Keratinocyte (primary cell): ENCODE measurements around the gene MLN. TPM values are rescaled to one million over a fixed set of nuclear protein-coding genes. Genes with fewer than 3 reads are reported as not detected.

Experiments used
- DNase-seq: peaks from one replicate; pipeline ENCODE4 v3.0.0-alpha.2; 2011; ENCODE audit warnings: low read depth, missing footprints, low spot score
- FAIRE-seq: peaks from 2 replicates; lab custom pipeline; 2011; peaks lifted over from hg19 to GRCh38; lab: Jason Lieb, UNC
- H2AFZ ChIP-seq: 2 replicates; pipeline ENCODE4 v1.6.0; 2012; ENCODE audit warnings: low read length, control low read depth, inconsistent platforms; ENCODE audit not compliant: control insufficient read depth
- H3K27ac ChIP-seq: 2 replicates; pipeline ENCODE4 v1.5.1; 2011; ENCODE audit warnings: low read length; ENCODE audit not compliant: control insufficient read depth, insufficient read depth
- H3K27me3 ChIP-seq: 3 replicates; pipeline ENCODE4 v1.6.0; 2011; ENCODE audit warnings: low read length; ENCODE audit not compliant: control insufficient read depth, insufficient read depth; ENCODE audit errors: extremely low read depth
- H3K36me3 ChIP-seq, 2 experiments: 2 replicates in 1 of 2; 3 replicates in 1 of 2; pipeline ENCODE4 v1.5.1; 2011; ENCODE audit warnings: low read length in 2 of 2, mild to moderate bottlenecking in 1 of 2; ENCODE audit not compliant: control insufficient read depth in 2 of 2, insufficient read depth in 2 of 2; ENCODE audit errors: extremely low read depth in 1 of 2
- H3K4me1 ChIP-seq: 3 replicates; pipeline ENCODE4 v1.5.1; 2011; ENCODE audit warnings: low read length; ENCODE audit not compliant: control insufficient read depth, insufficient read depth; ENCODE audit errors: extremely low read depth
- H3K4me2 ChIP-seq: 3 replicates; pipeline ENCODE4 v1.6.0; 2011; ENCODE audit warnings: low read depth, low read length; ENCODE audit not compliant: control insufficient read depth, insufficient read depth; ENCODE audit errors: extremely low read depth
- H3K4me3 ChIP-seq, 3 experiments: fragments of 200-600 bp in 1 of 3; sonication (generic) in 1 of 3; 2 replicates in 2 of 3; 3 replicates in 1 of 3; pipeline ENCODE4 v1.5.1; 2011 to 2016; ENCODE audit warnings: low read length in 3 of 3, mild to moderate bottlenecking in 3 of 3, control low read depth in 2 of 3, inconsistent platforms in 1 of 3, low read depth in 1 of 3, mixed read lengths in 1 of 3, mixed run types in 1 of 3, moderate library complexity in 1 of 3; ENCODE audit not compliant: control insufficient read depth in 2 of 3, insufficient read depth in 2 of 3; ENCODE audit errors: extremely low read depth in 1 of 3
- H3K79me2 ChIP-seq: 2 replicates; pipeline ENCODE4 v1.6.0; 2012; ENCODE audit warnings: low read length; ENCODE audit not compliant: control insufficient read depth, insufficient read depth
- H3K9ac ChIP-seq: 3 replicates; pipeline ENCODE4 v1.6.0; 2011; ENCODE audit warnings: low read length; ENCODE audit not compliant: control insufficient read depth, insufficient read depth; ENCODE audit errors: extremely low read depth
- H3K9me1 ChIP-seq: 3 replicates; pipeline ENCODE4 v1.6.0; 2011; ENCODE audit warnings: low read length; ENCODE audit not compliant: control insufficient read depth, insufficient read depth; ENCODE audit errors: extremely low read depth
- H3K9me3 ChIP-seq: 2 replicates; pipeline ENCODE4 v1.5.1; 2012; ENCODE audit warnings: low read depth, low read length; ENCODE audit not compliant: control insufficient read depth
- H4K20me1 ChIP-seq: 3 replicates; pipeline ENCODE4 v1.6.0; 2011; ENCODE audit warnings: low read length; ENCODE audit not compliant: control insufficient read depth, insufficient read depth; ENCODE audit errors: extremely low read depth
- EZH2 ChIP-seq: IDR thresholded peaks from one replicate; pipeline ENCODE4 v1.6.1; 2012; ENCODE audit warnings: inconsistent platforms, mild to moderate bottlenecking, low read length, moderate library complexity
- dilution Hi-C: fragments of 300-500 bp; cut with MboI; formaldehyde crosslinking; loops from one replicate; pipeline ENCODE4 v1.7.0; 2020; ENCODE audit warnings: low sequenced_read_pairs; ENCODE audit not compliant: extremely low pct_ligation_motif_present
- polyA plus RNA-seq, 5 experiments: library from polyadenylated mRNA; depleted of rRNA in 3 of 5; stranded (reverse) in 3 of 5; stranded (forward) in 1 of 5; unstranded in 1 of 5; fragments of >200 nt; gene quantifications; 1 replicate in 1 of 5; 2 replicates in 3 of 5; 3 replicates in 1 of 5; pipeline versions ENCODE4 v1.2.1 to v1.2.3, GENCODE V29; 2011 to 2012; ENCODE audit warnings: missing spikeins in 2 of 5, low read depth in 1 of 5, low replicate concordance in 1 of 5
- TF ChIP-seq, protein P1 (sequence below), 3 experiments: IDR thresholded peaks in 1 of 3; conservative IDR thresholded peaks in 1 of 3; optimal IDR thresholded peaks in 1 of 3; 2 replicates in 2 of 3; 3 replicates in 1 of 3; pipeline versions ENCODE3 to v1.5.1; 2011; ENCODE audit warnings: low read length in 3 of 3, mild to moderate bottlenecking in 3 of 3, moderate library complexity in 2 of 3, control low read depth in 1 of 3, inconsistent platforms in 1 of 3; ENCODE audit not compliant: insufficient read depth in 2 of 3; ENCODE audit errors: extremely low read depth in 1 of 3

The MLN gene
- polyA plus RNA-seq, 1 donor (not counting 4 experiments of a cell fraction or from before 2014, with no cell fraction given) = not detected

DNA sequence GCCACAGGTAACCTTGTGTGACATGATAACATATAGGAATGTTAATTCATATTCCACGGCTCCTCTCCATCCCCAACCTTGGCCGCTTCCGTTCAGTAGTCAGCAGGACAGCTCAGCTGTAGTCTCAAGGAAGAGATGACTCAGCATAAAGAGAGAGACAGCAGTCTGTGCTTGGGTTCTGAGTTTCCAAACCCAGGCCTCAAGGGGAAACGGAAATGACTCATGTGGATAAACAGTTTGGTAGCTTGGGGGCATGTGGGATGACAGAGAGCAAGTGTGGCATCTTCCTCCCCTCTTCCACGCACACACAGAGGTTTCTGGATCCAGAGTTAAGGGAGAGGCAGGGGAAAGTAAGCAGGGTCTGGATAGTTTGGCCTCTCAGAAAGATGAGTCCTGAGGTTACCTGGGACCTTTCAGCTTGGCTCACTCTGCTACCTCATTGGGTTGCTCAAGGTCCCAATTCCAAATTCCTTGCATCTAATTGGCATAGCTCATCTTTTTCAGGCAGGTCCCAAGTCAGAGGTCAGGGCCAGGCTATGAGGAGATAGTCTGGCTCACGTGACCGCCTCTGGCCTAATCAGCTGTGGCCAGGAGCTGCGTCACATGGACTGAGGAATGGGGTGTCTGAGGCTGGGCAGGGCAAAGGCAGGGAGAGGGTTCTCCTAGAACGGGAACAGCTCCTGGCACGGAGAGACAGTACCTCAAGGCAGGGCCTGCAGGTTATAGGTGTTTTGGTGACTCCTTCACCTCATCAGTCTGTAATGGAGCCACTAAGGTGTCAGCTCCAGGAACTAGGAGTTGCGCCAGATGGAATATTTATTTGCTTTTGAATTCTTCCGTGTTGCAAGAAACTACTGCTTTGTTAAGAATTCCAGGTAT lies 36.5 kb upstream of the MLN start:
- DNase-seq = peak; percentile 98
- Histone ChIP-seq H3K4me3 (no peak overlapping the region), H3K27ac (peak overlapping the region; percentile 88), H3K9me1 (no peaks in the 10 kb centered on the region), H3K9me3 (peaks cover 4% of the 10 kb centered on the region), H3K9ac (peak overlapping the region; percentile 53), H3K36me3 (no peaks in the 10 kb centered on the region), H2AFZ (no peak overlapping the region), H4K20me1 (no peaks in the 10 kb centered on the region), H3K4me2 (peak overlapping the region; percentile 56), H3K79me2 (no peaks in the 10 kb centered on the region), H3K4me1 (peaks cover 42% of the 10 kb centered on the region), H3K27me3 (no peaks in the 10 kb centered on the region)
- TF ChIP-seq, protein P1, sequence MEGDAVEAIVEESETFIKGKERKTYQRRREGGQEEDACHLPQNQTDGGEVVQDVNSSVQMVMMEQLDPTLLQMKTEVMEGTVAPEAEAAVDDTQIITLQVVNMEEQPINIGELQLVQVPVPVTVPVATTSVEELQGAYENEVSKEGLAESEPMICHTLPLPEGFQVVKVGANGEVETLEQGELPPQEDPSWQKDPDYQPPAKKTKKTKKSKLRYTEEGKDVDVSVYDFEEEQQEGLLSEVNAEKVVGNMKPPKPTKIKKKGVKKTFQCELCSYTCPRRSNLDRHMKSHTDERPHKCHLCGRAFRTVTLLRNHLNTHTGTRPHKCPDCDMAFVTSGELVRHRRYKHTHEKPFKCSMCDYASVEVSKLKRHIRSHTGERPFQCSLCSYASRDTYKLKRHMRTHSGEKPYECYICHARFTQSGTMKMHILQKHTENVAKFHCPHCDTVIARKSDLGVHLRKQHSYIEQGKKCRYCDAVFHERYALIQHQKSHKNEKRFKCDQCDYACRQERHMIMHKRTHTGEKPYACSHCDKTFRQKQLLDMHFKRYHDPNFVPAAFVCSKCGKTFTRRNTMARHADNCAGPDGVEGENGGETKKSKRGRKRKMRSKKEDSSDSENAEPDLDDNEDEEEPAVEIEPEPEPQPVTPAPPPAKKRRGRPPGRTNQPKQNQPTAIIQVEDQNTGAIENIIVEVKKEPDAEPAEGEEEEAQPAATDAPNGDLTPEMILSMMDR (optimal IDR thresholded peaks at IDR 0.05 in 1 of 3, IDR thresholded peaks at IDR 0.05 in 1 of 3, conservative IDR thresholded peaks at IDR 0.05 in 1 of 3; ENCODE audit: extremely low read depth in 1 of 3, insufficient read depth in 2 of 3, low read length in 3 of 3) = no peak
- TF ChIP-seq EZH2 = no peak
- dilution Hi-C loops = no loop called here
- peak; percentile 99 for FAIRE-seq

DNA sequence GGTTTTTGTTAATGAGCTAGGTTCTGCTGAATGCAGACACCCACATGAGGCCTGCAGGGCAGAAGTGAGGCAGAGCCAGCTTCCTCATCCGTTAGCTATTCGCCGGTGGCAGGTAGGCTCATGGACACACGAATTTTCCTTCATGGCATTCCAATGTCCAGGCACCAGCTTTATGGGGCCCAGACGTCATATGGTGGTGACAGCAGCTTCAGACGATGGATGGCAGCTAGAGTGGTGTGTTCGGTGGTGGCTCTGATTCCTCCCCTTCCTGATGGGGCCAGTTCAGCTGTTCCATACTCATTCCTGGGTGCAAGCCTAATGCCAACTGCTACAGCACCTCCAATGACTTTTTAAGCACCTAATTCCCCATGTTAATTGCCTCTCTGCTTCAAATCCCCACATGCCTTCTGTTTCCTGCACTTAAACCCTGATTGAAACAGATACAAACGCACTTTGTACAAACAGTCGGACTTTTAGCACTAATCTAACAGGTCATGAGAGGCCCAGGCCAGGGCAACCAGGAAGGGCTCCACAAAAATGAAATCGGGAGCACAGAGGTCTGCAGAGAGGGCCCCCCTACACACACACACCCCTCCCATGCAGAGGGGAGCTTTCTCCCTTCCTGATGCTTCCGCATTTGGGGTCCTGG lies 35.7 kb upstream of the MLN start:
- FAIRE-seq (no peak), DNase-seq (no peak)
- Histone ChIP-seq H4K20me1 (no peaks in the 10 kb centered on the region), H2AFZ (no peak overlapping the region), H3K4me3 (no peak overlapping the region), H3K9me3 (peaks cover 4% of the 10 kb centered on the region), H3K79me2 (no peaks in the 10 kb centered on the region), H3K9ac (peak overlapping the region; percentile 53), H3K27ac (peak overlapping the region; percentile 88), H3K4me2 (peak overlapping the region; percentile 23), H3K36me3 (no peaks in the 10 kb centered on the region), H3K27me3 (no peaks in the 10 kb centered on the region), H3K9me1 (no peaks in the 10 kb centered on the region), H3K4me1 (peaks cover 50% of the 10 kb centered on the region)
- no peak for TF ChIP-seq EZH2
- TF ChIP-seq, protein P1 (optimal IDR thresholded peaks at IDR 0.05 in 1 of 3, IDR thresholded peaks at IDR 0.05 in 1 of 3, conservative IDR thresholded peaks at IDR 0.05 in 1 of 3; ENCODE audit: extremely low read depth in 1 of 3, insufficient read depth in 2 of 3, low read length in 3 of 3) = no peak
- dilution Hi-C loops = no loop called here
